ENCODE measurements around the gene GAGE12G. TPM values are rescaled to one million over a fixed set of nuclear protein-coding genes. Genes with fewer than 3 reads are reported as not detected.
"Not testable (repeated sequence)": the region's sequence is repeated elsewhere in the genome, so short reads cannot be mapped to it uniquely, and the experiment has no call there.

GAGE12G gene
- total RNA-seq (2014; rRNA removed) (not detected in 2 replicates), Bru-seq, nascent RNA (not detected), BruChase-seq, experiment 1, labeled RNA remaining after a 6-hour chase (not detected), BruChase-seq, experiment 2, labeled RNA remaining after a 2-hour chase (not detected)
- long read RNA-seq: 0 reads

GRCh38 chrX:49570100-49570499 lies at the start of gene GAGE12G:
TSS of gene GAGE12G (plus strand) at chrX:49570400. CDS start at chrX:49571555, 1,155 bp downstream.
- DNase-seq; H3K9me2 ChIP-seq (replicated peaks; ENCODE audit: low read length); H3K27ac ChIP-seq (ENCODE audit: low read length); BruUV-seq (replicated peaks); H3K4me1 ChIP-seq (ENCODE audit: insufficient read depth, low read length); H4K20me1 ChIP-seq (ENCODE audit: low read length); H3K4me3 ChIP-seq (ENCODE audit: low read length); H3K9ac ChIP-seq (ENCODE audit: low read length); intact Hi-C loops (cut with micrococcal nuclease); H3K27me3 ChIP-seq (ENCODE audit: low read length); CTCF ChIA-PET; H3K9me3 ChIP-seq (ENCODE audit: low read length); H2AFZ ChIP-seq (ENCODE audit: low read length); H3F3A ChIP-seq (ENCODE audit: low read length, unreplicated experiment); H3K4me2 ChIP-seq (ENCODE audit: low read length); POLR2A ChIA-PET (ENCODE audit: unreplicated experiment); H3K79me2 ChIP-seq (ENCODE audit: low read length); H3K36me3 ChIP-seq (ENCODE audit: low read depth, low read length); ATAC-seq: not testable (repeated sequence)

- H3K4me2 ChIP-seq (ENCODE audit: low read length); H3K4me3 ChIP-seq (ENCODE audit: low read length); intact Hi-C loops (cut with micrococcal nuclease); H3K79me2 ChIP-seq (ENCODE audit: low read length); H2AFZ ChIP-seq (ENCODE audit: low read length); DNase-seq; POLR2A ChIA-PET (ENCODE audit: unreplicated experiment); H3F3A ChIP-seq (ENCODE audit: low read length, unreplicated experiment); H4K20me1 ChIP-seq (ENCODE audit: low read length); H3K27ac ChIP-seq (ENCODE audit: low read length); H3K27me3 ChIP-seq (ENCODE audit: low read length); H3K4me1 ChIP-seq (ENCODE audit: insufficient read depth, low read length); BruUV-seq (replicated peaks); H3K36me3 ChIP-seq (ENCODE audit: low read depth, low read length); H3K9ac ChIP-seq (ENCODE audit: low read length); ATAC-seq; H3K9me3 ChIP-seq (ENCODE audit: low read length); CTCF ChIA-PET; H3K9me2 ChIP-seq (replicated peaks; ENCODE audit: low read length): not testable (repeated sequence)
Observed at GRCh38 chrX:49531877-49532276, 38.3 kb upstream of the GAGE12G start, which contains the start of gene GAGE12C. TSS of gene GAGE12C (plus strand) at chrX:49532177. CDS start at chrX:49533332, 1,155 bp downstream.

- CTCF ChIA-PET; H3K36me3 ChIP-seq (ENCODE audit: low read depth, low read length); H4K20me1 ChIP-seq (ENCODE audit: low read length); intact Hi-C loops (cut with micrococcal nuclease); H3K4me2 ChIP-seq (ENCODE audit: low read length); POLR2A ChIA-PET (ENCODE audit: unreplicated experiment); H3K27me3 ChIP-seq (ENCODE audit: low read length); H3K9ac ChIP-seq (ENCODE audit: low read length); H3K9me3 ChIP-seq (ENCODE audit: low read length); ATAC-seq; BruUV-seq (replicated peaks); H3K4me3 ChIP-seq (ENCODE audit: low read length); H3F3A ChIP-seq (ENCODE audit: low read length, unreplicated experiment); H2AFZ ChIP-seq (ENCODE audit: low read length); H3K27ac ChIP-seq (ENCODE audit: low read length); DNase-seq; H3K79me2 ChIP-seq (ENCODE audit: low read length); H3K4me1 ChIP-seq (ENCODE audit: insufficient read depth, low read length); H3K9me2 ChIP-seq (replicated peaks; ENCODE audit: low read length): not testable (repeated sequence)
Observed at GRCh38 chrX:49541433-49541832, 28.8 kb upstream of the GAGE12G start, which contains the start of gene GAGE12D. TSS of gene GAGE12D (plus strand) at chrX:49541733. CDS start at chrX:49542888, 1,155 bp downstream.

GRCh38 chrX:49550989-49551388 lies 19.2 kb upstream of the GAGE12G start, which contains the start of gene GAGE12E:
TSS of gene GAGE12E (plus strand) at chrX:49551289. CDS start at chrX:49552444, 1,155 bp downstream.
- intact Hi-C loops (cut with micrococcal nuclease); H3K36me3 ChIP-seq (ENCODE audit: low read depth, low read length); H3K9me3 ChIP-seq (ENCODE audit: low read length); POLR2A ChIA-PET (ENCODE audit: unreplicated experiment); BruUV-seq (replicated peaks); H3K79me2 ChIP-seq (ENCODE audit: low read length); H3K9ac ChIP-seq (ENCODE audit: low read length); H3K4me1 ChIP-seq (ENCODE audit: insufficient read depth, low read length); ATAC-seq; DNase-seq; H3K4me2 ChIP-seq (ENCODE audit: low read length); H3K4me3 ChIP-seq (ENCODE audit: low read length); H3F3A ChIP-seq (ENCODE audit: low read length, unreplicated experiment); H4K20me1 ChIP-seq (ENCODE audit: low read length); H3K9me2 ChIP-seq (replicated peaks; ENCODE audit: low read length); H3K27ac ChIP-seq (ENCODE audit: low read length); CTCF ChIA-PET; H3K27me3 ChIP-seq (ENCODE audit: low read length); H2AFZ ChIP-seq (ENCODE audit: low read length): not testable (repeated sequence)

GRCh38 chrX:49560542-49560941 lies 9.7 kb upstream of the GAGE12G start, which contains the start of gene GAGE12F:
TSS of gene GAGE12F (plus strand) at chrX:49560842. CDS start at chrX:49561997, 1,155 bp downstream.
- H3K4me3 ChIP-seq (ENCODE audit: low read length); H3K36me3 ChIP-seq (ENCODE audit: low read depth, low read length); BruUV-seq (replicated peaks); ATAC-seq; CTCF ChIA-PET; H3K27ac ChIP-seq (ENCODE audit: low read length); H2AFZ ChIP-seq (ENCODE audit: low read length); H3K9ac ChIP-seq (ENCODE audit: low read length); H3K4me1 ChIP-seq (ENCODE audit: insufficient read depth, low read length); H3K27me3 ChIP-seq (ENCODE audit: low read length); H3F3A ChIP-seq (ENCODE audit: low read length, unreplicated experiment); POLR2A ChIA-PET (ENCODE audit: unreplicated experiment); DNase-seq; H3K4me2 ChIP-seq (ENCODE audit: low read length); H3K79me2 ChIP-seq (ENCODE audit: low read length); H3K9me2 ChIP-seq (replicated peaks; ENCODE audit: low read length); intact Hi-C loops (cut with micrococcal nuclease); H4K20me1 ChIP-seq (ENCODE audit: low read length); H3K9me3 ChIP-seq (ENCODE audit: low read length): not testable (repeated sequence)

GRCh38 chrX:49568728-49569127 lies 1.5 kb upstream of the GAGE12G start:
- H3F3A ChIP-seq (ENCODE audit: low read length, unreplicated experiment); H3K27me3 ChIP-seq (ENCODE audit: low read length); intact Hi-C loops (cut with micrococcal nuclease); H3K4me2 ChIP-seq (ENCODE audit: low read length); BruUV-seq (replicated peaks); POLR2A ChIA-PET (ENCODE audit: unreplicated experiment); H3K4me1 ChIP-seq (ENCODE audit: insufficient read depth, low read length); H3K9me3 ChIP-seq (ENCODE audit: low read length); H3K4me3 ChIP-seq (ENCODE audit: low read length); H3K9me2 ChIP-seq (replicated peaks; ENCODE audit: low read length); H3K79me2 ChIP-seq (ENCODE audit: low read length); H3K36me3 ChIP-seq (ENCODE audit: low read depth, low read length); H3K9ac ChIP-seq (ENCODE audit: low read length); CTCF ChIA-PET; DNase-seq; H2AFZ ChIP-seq (ENCODE audit: low read length); ATAC-seq; H4K20me1 ChIP-seq (ENCODE audit: low read length); H3K27ac ChIP-seq (ENCODE audit: low read length): not testable (repeated sequence)

- DNase-seq; BruUV-seq (replicated peaks); CTCF ChIA-PET; H3K36me3 ChIP-seq (ENCODE audit: low read depth, low read length); H3K27ac ChIP-seq (ENCODE audit: low read length); H2AFZ ChIP-seq (ENCODE audit: low read length); H3K4me1 ChIP-seq (ENCODE audit: insufficient read depth, low read length); ATAC-seq; H3K9me2 ChIP-seq (replicated peaks; ENCODE audit: low read length); H3K4me2 ChIP-seq (ENCODE audit: low read length); H4K20me1 ChIP-seq (ENCODE audit: low read length); H3K27me3 ChIP-seq (ENCODE audit: low read length); intact Hi-C loops (cut with micrococcal nuclease); POLR2A ChIA-PET (ENCODE audit: unreplicated experiment); H3K9ac ChIP-seq (ENCODE audit: low read length); H3K9me3 ChIP-seq (ENCODE audit: low read length); H3F3A ChIP-seq (ENCODE audit: low read length, unreplicated experiment); H3K4me3 ChIP-seq (ENCODE audit: low read length); H3K79me2 ChIP-seq (ENCODE audit: low read length): not testable (repeated sequence)
Observed at GRCh38 chrX:49569152-49569551, 1.0 kb upstream of the GAGE12G start.

Measured in PC-3 (cell line).